PC-9 (cell line): ENCODE measurements around the gene FUNDC2.
"Not testable (repeated sequence)": the region's sequence is repeated elsewhere in the genome, so short reads cannot be mapped to it uniquely, and the experiment has no call there.

Experiments used
- EZH2 ChIP-seq: fragments of 200-600 bp; sonication (generic); IDR thresholded peaks from 2 replicates; pipeline ENCODE4 v1.8.0; 2017; ENCODE audit warnings: antibody characterized with exemption, low read depth
- TF ChIP-seq, protein P1 (sequence below): fragments of 200-600 bp; sonication (generic); conservative IDR thresholded peaks from 2 replicates; pipeline ENCODE4 v1.6.1; 2017; ENCODE audit warnings: mixed run types, antibody characterized with exemption, mild to moderate bottlenecking, moderate library complexity

- TF ChIP-seq, protein P1, sequence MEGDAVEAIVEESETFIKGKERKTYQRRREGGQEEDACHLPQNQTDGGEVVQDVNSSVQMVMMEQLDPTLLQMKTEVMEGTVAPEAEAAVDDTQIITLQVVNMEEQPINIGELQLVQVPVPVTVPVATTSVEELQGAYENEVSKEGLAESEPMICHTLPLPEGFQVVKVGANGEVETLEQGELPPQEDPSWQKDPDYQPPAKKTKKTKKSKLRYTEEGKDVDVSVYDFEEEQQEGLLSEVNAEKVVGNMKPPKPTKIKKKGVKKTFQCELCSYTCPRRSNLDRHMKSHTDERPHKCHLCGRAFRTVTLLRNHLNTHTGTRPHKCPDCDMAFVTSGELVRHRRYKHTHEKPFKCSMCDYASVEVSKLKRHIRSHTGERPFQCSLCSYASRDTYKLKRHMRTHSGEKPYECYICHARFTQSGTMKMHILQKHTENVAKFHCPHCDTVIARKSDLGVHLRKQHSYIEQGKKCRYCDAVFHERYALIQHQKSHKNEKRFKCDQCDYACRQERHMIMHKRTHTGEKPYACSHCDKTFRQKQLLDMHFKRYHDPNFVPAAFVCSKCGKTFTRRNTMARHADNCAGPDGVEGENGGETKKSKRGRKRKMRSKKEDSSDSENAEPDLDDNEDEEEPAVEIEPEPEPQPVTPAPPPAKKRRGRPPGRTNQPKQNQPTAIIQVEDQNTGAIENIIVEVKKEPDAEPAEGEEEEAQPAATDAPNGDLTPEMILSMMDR, result not testable (repeated sequence)
- not testable (repeated sequence) for TF ChIP-seq EZH2
Measured at GRCh38 chrX:155006913-155007671, 19.6 kb upstream of the FUNDC2 start.
